Hindlimb muscle (tissue), 1 donor: Measurements from ENCODE around the gene SUPT20H. TPM values are rescaled to one million over a fixed set of nuclear protein-coding genes. Genes with fewer than 3 reads are reported as not detected.
A peak's percentile ranks its signal among the peaks of the same experiment; 100 is the strongest.

ENCODE experiments used
- DNase-seq: peaks from one replicate; pipeline ENCODE4 v3.0.0-alpha.2; 2013
- polyA plus RNA-seq: library from polyadenylated mRNA; unstranded; fragments of 120-200 nt; gene quantifications from one replicate; pipeline ENCODE4 v1.2.1, GENCODE V29; 2013; ENCODE audit not compliant: insufficient read length

The SUPT20H gene
- polyA plus RNA-seq, 1 donor: 53.8 TPM

DNA sequence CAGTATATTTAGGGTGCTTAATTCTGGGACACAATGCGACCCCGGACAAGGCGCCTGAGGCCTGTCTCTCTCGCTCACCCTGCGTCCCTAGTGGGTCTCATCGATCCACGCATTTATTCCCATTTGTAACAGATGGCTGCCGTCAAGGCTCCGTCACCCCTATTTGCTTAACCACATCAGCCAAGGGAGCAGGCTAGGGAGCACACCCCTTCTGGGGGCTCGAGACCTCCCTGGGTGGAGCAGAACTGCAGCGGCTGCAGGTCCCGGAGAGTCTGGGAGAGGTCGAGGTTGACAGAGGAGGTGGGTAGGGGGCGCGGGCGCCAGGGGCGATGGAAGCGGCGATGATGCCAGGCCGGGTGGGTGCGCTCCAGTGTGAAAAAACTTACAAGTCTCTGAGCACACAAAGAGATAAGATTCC, 60.9 kb downstream of the SUPT20H start:
- peak; percentile 15 for DNase-seq

- no peak for DNase-seq
These were observed 61.6 kb downstream of the SUPT20H start for GRCh38 chr13:36997716-36998427.

GRCh38 chr13:36992362-36992761, 67.1 kb downstream of the SUPT20H start:
- DNase-seq: no peak

GRCh38 chr13:36986462-36987240, 72.8 kb downstream of the SUPT20H start:
- DNase-seq: no peak

GRCh38 chr13:36981156-36981743, 78.2 kb downstream of the SUPT20H start:
- DNase-seq: peak; percentile 36

GRCh38 chr13:36979361-36980050, 80.0 kb downstream of the SUPT20H start:
- no peak for DNase-seq

DNA sequence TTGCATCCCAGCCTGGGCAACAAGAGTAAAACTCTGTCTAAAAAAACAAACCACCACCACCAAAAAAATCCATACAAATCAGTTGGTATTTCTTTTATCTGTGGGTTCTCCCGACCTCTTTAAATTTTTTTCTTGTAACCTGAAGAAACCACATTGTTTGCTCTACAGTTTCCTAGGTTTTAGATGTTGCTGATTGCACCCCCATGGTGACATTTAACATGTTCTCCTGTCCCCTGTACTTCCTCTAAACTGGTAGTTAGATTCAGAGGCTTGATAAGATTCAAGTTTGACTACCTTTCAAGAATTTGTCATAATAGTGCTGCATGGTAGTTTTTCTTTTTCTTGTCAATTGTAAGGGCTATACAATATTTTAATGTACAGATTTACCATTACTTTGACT, 84.3 kb downstream of the SUPT20H start:
- no peak for DNase-seq

- DNase-seq: no peak
These were observed 85.7 kb downstream of the SUPT20H start for GRCh38 chr13:36973621-36974295.

- DNase-seq: no peak
These were observed 86.5 kb downstream of the SUPT20H start for GRCh38 chr13:36973009-36973408.

DNA sequence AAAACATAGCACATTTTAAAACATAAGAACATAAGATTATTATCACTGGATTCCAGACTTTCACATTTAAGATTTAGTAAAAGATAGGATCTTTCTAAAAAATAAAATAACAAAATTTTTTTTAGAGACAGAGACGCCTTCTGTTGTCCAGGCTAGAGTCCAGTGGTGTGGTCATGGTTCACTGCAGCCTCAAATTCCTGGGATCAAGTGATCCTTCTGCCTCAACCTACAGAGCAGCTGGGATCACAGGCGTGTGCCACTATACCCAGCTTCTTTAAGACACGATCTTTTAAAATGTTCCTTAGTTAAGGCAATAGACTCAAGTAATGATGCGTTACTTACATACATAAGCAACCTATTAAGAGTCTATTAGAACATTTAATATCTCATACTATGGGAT, 93.1 kb downstream of the SUPT20H start:
- no peak for DNase-seq

- DNase-seq: no peak
These were observed 93.7 kb downstream of the SUPT20H start for GRCh38 chr13:36965767-36966166.

DNA sequence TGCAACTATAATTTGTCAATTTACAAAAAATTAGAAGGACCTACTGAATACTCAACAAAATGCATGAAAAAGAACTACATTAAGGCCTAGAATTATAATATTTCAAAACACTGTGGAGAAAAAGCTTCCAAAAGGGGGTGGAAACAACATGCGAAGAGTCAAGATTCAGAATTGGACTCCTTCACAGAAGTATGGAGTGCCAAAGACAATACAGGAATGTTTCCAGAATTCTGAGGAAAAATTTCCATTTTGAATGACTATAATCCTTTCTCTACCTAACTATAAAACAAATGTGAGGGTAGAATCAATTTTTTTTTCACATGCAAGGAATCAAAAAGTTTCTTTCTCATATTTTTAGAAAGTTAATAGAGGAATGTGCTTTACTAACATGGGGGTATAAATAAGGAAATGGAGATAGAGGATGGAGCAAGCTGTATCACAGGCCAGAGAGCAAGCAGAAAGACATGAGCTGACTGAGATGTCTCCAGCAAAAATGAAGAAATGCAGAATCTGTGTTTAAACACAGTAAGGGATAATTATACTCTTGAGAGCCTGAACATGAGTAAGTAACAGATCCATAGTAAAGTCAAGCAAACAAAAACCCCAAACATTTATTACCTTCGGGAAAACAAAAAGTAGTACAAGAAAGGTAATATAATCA, 99.9 kb downstream of the SUPT20H start:
- peak; percentile 76 for DNase-seq

Other genes starting within 250 kb of the SUPT20H start
- 8.1 TPM for gene RFXAP, start 240.5 kb downstream of the SUPT20H start, polyA plus RNA-seq
- gene SMAD9, start 139.4 kb downstream of the SUPT20H start, polyA plus RNA-seq: 17.2 TPM
- gene ALG5, start 60.3 kb downstream of the SUPT20H start, polyA plus RNA-seq: 17.8 TPM
- gene EXOSC8, start 58.9 kb downstream of the SUPT20H start, polyA plus RNA-seq: 38.2 TPM
- gene CSNK1A1L, start 46.0 kb upstream of the SUPT20H start, polyA plus RNA-seq: not detected